ENCODE results near the gene SSTR3.
A peak's percentile ranks its signal among the peaks of the same experiment; 100 is the strongest.

Gene SSTR3

GRCh38 chr22:37193629-37194191 lies 18.6 kb downstream of the SSTR3 start:
- DNase-seq = peak; percentile 68

- DNase-seq = no peak
These were observed 19.5 kb downstream of the SSTR3 start for GRCh38 chr22:37192741-37193140.

GRCh38 chr22:37192204-37192603 lies 20.1 kb downstream of the SSTR3 start:
- no peak for DNase-seq

- DNase-seq = no peak
These were observed 22.0 kb downstream of the SSTR3 start for GRCh38 chr22:37190262-37190780.

GRCh38 chr22:37188901-37189466 lies 23.3 kb downstream of the SSTR3 start:
- DNase-seq = peak; percentile 30

GRCh38 chr22:37187891-37188761 lies 24.2 kb downstream of the SSTR3 start, which contains the start of gene C1QTNF6:
TSS of gene C1QTNF6 (minus strand) at chr22:37188247. CDS start at chr22:37188213, 34 bp downstream.
- no peak for DNase-seq

- no peak for DNase-seq
These were observed 24.8 kb downstream of the SSTR3 start for GRCh38 chr22:37187552-37187890.

GRCh38 chr22:37186997-37187522 lies 25.2 kb downstream of the SSTR3 start:
- DNase-seq = no peak

GRCh38 chr22:37186228-37186996 lies 25.9 kb downstream of the SSTR3 start:
- DNase-seq = peak; percentile 90

GRCh38 chr22:37185646-37186227 lies 26.5 kb downstream of the SSTR3 start:
- no peak for DNase-seq

- DNase-seq = no peak
These were observed 27.3 kb downstream of the SSTR3 start for GRCh38 chr22:37184816-37185541.

GRCh38 chr22:37184380-37184755 lies 27.9 kb downstream of the SSTR3 start:
- no peak for DNase-seq

- DNase-seq = no peak
These were observed 28.6 kb downstream of the SSTR3 start for GRCh38 chr22:37183432-37184379.

- DNase-seq = no peak
These were observed 29.4 kb downstream of the SSTR3 start for GRCh38 chr22:37182949-37183245.

- no peak for DNase-seq
These were observed 30.0 kb downstream of the SSTR3 start for GRCh38 chr22:37182101-37182948.

- no peak for DNase-seq
These were observed 30.6 kb downstream of the SSTR3 start for GRCh38 chr22:37181681-37182080.

- no peak for DNase-seq
These were observed 31.6 kb downstream of the SSTR3 start for GRCh38 chr22:37180531-37181231.

GRCh38 chr22:37179622-37180420 lies 32.5 kb downstream of the SSTR3 start:
- no peak for DNase-seq

Measured in CD4-positive, alpha-beta T cell treated with Interleukin-21 for 1 hour (primary cell).